Measurements from ENCODE around the gene PRRT4. TPM values are rescaled to one million over a fixed set of nuclear protein-coding genes. Genes with fewer than 3 reads are reported as not detected.

Gene PRRT4
- total RNA-seq, 1 donor from 2014 or later, result 6.8 TPM

DNA sequence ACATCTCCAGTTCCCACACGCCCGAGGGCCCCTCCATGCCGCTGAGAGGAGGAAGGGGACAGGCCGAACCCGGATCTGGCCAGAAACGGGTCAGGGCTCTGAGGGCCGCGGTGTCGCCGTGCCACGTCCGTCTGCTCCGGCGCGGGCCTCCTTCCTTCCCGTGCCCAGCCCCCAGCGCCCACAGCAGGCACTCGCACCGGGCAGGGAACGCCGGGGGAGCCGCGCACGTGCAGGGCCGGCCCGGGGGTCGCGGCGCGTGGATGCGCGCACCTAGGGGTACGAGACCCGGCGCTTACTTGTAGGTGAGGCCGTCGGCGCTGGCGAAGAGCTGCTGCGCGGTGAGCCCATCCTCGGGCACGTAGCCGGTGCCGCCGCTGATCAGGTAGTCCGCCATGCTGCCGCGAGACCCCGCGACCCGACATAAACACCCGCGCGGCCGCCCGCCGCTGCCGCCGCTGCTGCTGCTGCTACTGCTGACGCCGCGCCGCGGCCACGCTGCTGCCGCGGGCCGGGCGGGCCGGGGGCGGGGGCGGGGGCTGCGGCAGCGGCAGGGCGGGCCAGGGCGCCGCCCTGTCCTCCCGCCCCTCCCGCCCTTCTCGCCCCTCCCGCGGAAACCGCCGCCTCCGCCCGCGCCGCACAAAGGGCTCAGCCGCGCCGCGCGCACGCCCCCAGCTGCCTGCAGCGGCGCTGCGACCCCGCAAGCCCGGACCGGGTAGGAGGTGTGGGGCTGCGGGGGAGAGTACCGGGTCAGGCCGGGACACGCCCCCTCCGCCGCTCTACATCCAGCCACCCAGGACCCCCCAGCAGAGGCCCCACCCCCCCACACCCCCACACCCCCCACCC, 44.2 kb upstream of the PRRT4 start:
- H3K4me1 ChIP-seq (ENCODE audit: control insufficient read depth in 3 of 3, insufficient read depth in 3 of 3, low read length in 3 of 3), result peaks cover 31 to 49% (median 38%) of the 10 kb centered on the region in 3 donors
- H3K9ac ChIP-seq (ENCODE audit: low read depth in 1 of 3, low read length in 3 of 3), result peak overlapping the region; percentile 50 to 71 (median 61)
- peak overlapping the region; percentile 60 to 74 (median 68) for H3K4me3 ChIP-seq (ENCODE audit: low read length in 3 of 3)
- peaks cover 0 to 21% (median 14%) of the 10 kb centered on the region in 3 donors for H3K27me3 ChIP-seq (ENCODE audit: control insufficient read depth in 3 of 3, insufficient read depth in 3 of 3, low read length in 3 of 3)
- no peaks in the 10 kb centered on the region for H3K9me3 ChIP-seq (ENCODE audit: control insufficient read depth in 3 of 3, low read length in 3 of 3)
- H3K36me3 ChIP-seq (ENCODE audit: control insufficient read depth in 3 of 3, insufficient read depth in 3 of 3, low read length in 3 of 3), result peaks cover 0 to 6% (median 1%) of the 10 kb centered on the region in 3 donors
- no peak overlapping the region for H3K27ac ChIP-seq (ENCODE audit: low read depth, low read length)

DNA sequence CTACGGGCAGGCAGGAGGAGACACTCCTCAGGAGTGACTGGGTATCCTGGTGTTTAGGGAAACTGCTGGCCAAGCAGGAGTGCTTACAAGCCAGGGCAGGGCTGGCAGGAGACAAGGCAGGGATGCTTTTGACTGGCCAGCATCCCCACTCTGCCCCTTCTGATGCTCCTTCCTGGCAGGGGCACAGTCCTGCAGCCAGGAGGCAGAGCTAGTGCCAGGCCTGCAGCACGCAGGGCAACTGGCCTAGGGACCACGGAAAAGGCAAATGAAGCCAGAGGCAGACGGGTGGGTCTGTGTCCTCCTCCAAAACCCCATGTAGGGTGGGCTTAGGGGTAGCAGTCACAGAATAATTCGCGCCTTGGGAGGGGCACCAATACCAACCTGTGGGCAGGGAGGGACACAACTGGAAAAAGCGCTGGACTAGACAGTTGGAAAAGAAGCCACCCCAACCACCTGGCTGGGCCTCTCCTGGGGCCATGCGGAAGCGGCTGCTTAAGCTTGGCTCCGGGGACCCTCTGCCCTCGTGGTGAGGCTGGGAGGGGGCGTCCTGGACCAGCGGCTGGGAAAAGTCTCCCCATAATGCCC, 43.5 kb upstream of the PRRT4 start:
- Histone ChIP-seq H3K4me3 (ENCODE audit: low read length in 3 of 3) (peak overlapping the region; percentile 60 to 74 (median 68)), H3K27ac (ENCODE audit: low read depth, low read length) (no peak overlapping the region), H3K27me3 (ENCODE audit: control insufficient read depth in 3 of 3, insufficient read depth in 3 of 3, low read length in 3 of 3) (peaks cover 0 to 21% (median 14%) of the 10 kb centered on the region in 3 donors), H3K36me3 (ENCODE audit: control insufficient read depth in 3 of 3, insufficient read depth in 3 of 3, low read length in 3 of 3) (peaks cover 0 to 9% (median 3%) of the 10 kb centered on the region in 3 donors), H3K9ac (ENCODE audit: low read depth in 1 of 3, low read length in 3 of 3) (peak overlapping the region; percentile 50 to 71 (median 61)), H3K4me1 (ENCODE audit: control insufficient read depth in 3 of 3, insufficient read depth in 3 of 3, low read length in 3 of 3) (peaks cover 25 to 42% (median 37%) of the 10 kb centered on the region in 3 donors), H3K9me3 (ENCODE audit: control insufficient read depth in 3 of 3, low read length in 3 of 3) (no peaks in the 10 kb centered on the region)

GRCh38 chr7:128404143-128404681, 42.7 kb upstream of the PRRT4 start:
- no peaks in the 10 kb centered on the region for H3K9me3 ChIP-seq (ENCODE audit: control insufficient read depth in 3 of 3, low read length in 3 of 3)
- peaks cover 24 to 40% (median 34%) of the 10 kb centered on the region in 3 donors for H3K4me1 ChIP-seq (ENCODE audit: control insufficient read depth in 3 of 3, insufficient read depth in 3 of 3, low read length in 3 of 3)
- peaks cover 0 to 13% (median 3%) of the 10 kb centered on the region in 3 donors for H3K36me3 ChIP-seq (ENCODE audit: control insufficient read depth in 3 of 3, insufficient read depth in 3 of 3, low read length in 3 of 3)
- H3K4me3 ChIP-seq (ENCODE audit: low read length in 3 of 3), result peak overlapping the region in 1 of 3 donors; percentile 68
- H3K27me3 ChIP-seq (ENCODE audit: control insufficient read depth in 3 of 3, insufficient read depth in 3 of 3, low read length in 3 of 3), result peaks cover 0 to 16% (median 14%) of the 10 kb centered on the region in 3 donors
- H3K9ac ChIP-seq (ENCODE audit: low read depth in 1 of 3, low read length in 3 of 3), result peak overlapping the region in 1 of 3 donors; percentile 14
- no peak overlapping the region for H3K27ac ChIP-seq (ENCODE audit: low read depth, low read length)

- peaks cover 0 to 14% (median 10%) of the 10 kb centered on the region in 3 donors for H3K27me3 ChIP-seq (ENCODE audit: control insufficient read depth in 3 of 3, insufficient read depth in 3 of 3, low read length in 3 of 3)
- H3K4me3 ChIP-seq (ENCODE audit: low read length in 3 of 3), result no peak overlapping the region
- peaks cover 0 to 13% (median 4%) of the 10 kb centered on the region in 3 donors for H3K36me3 ChIP-seq (ENCODE audit: control insufficient read depth in 3 of 3, insufficient read depth in 3 of 3, low read length in 3 of 3)
- peak overlapping the region in 1 of 3 donors; percentile 14 for H3K9ac ChIP-seq (ENCODE audit: low read depth in 1 of 3, low read length in 3 of 3)
- peaks cover 19 to 34% (median 29%) of the 10 kb centered on the region in 3 donors for H3K4me1 ChIP-seq (ENCODE audit: control insufficient read depth in 3 of 3, insufficient read depth in 3 of 3, low read length in 3 of 3)
- H3K27ac ChIP-seq (ENCODE audit: low read depth, low read length), result no peak overlapping the region
- no peaks in the 10 kb centered on the region for H3K9me3 ChIP-seq (ENCODE audit: control insufficient read depth in 3 of 3, low read length in 3 of 3)
These were observed 42.2 kb upstream of the PRRT4 start for GRCh38 chr7:128403676-128404075.

GRCh38 chr7:128402356-128402755, 40.9 kb upstream of the PRRT4 start:
- no peak overlapping the region for H3K27ac ChIP-seq (ENCODE audit: low read depth, low read length)
- H3K9me3 ChIP-seq (ENCODE audit: control insufficient read depth in 3 of 3, low read length in 3 of 3), result no peaks in the 10 kb centered on the region
- peaks cover 0 to 14% (median 8%) of the 10 kb centered on the region in 3 donors for H3K27me3 ChIP-seq (ENCODE audit: control insufficient read depth in 3 of 3, insufficient read depth in 3 of 3, low read length in 3 of 3)
- H3K4me3 ChIP-seq (ENCODE audit: low read length in 3 of 3), result no peak overlapping the region
- peaks cover 13 to 24% (median 22%) of the 10 kb centered on the region in 3 donors for H3K4me1 ChIP-seq (ENCODE audit: control insufficient read depth in 3 of 3, insufficient read depth in 3 of 3, low read length in 3 of 3)
- H3K36me3 ChIP-seq (ENCODE audit: control insufficient read depth in 3 of 3, insufficient read depth in 3 of 3, low read length in 3 of 3), result peaks cover 5 to 18% (median 6%) of the 10 kb centered on the region in 3 donors
- H3K9ac ChIP-seq (ENCODE audit: low read depth in 1 of 3, low read length in 3 of 3), result no peak overlapping the region

DNA sequence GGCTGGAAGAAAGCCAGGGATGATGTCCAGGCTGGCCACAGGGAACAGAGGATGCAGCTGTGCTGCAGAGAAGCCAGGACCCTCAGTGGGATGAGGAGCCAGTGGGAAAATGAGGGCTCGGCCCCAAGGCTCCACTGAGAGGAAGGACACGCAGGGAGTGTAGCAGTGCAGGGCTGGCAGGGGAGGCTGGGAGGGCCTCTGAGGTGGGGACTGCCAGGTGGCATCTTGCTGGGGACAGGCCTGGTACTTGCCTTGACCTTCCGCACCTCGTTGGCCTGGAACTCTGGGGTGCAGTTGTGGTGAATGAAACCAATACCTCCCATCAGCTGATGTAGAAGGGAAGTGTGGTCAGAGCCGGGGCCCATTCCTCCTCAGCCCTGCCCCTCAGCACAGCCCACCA, 39.1 kb upstream of the PRRT4 start:
- H3K9me3 ChIP-seq (ENCODE audit: control insufficient read depth in 3 of 3, low read length in 3 of 3), result no peaks in the 10 kb centered on the region
- H3K4me3 ChIP-seq (ENCODE audit: low read length in 3 of 3), result no peak overlapping the region
- H3K4me1 ChIP-seq (ENCODE audit: control insufficient read depth in 3 of 3, insufficient read depth in 3 of 3, low read length in 3 of 3), result peaks cover 9 to 17% (median 15%) of the 10 kb centered on the region in 3 donors
- H3K9ac ChIP-seq (ENCODE audit: low read depth in 1 of 3, low read length in 3 of 3), result no peak overlapping the region
- H3K27ac ChIP-seq (ENCODE audit: low read depth, low read length), result no peak overlapping the region
- peaks cover 0 to 14% (median 8%) of the 10 kb centered on the region in 3 donors for H3K27me3 ChIP-seq (ENCODE audit: control insufficient read depth in 3 of 3, insufficient read depth in 3 of 3, low read length in 3 of 3)
- peaks cover 5 to 26% (median 8%) of the 10 kb centered on the region in 3 donors for H3K36me3 ChIP-seq (ENCODE audit: control insufficient read depth in 3 of 3, insufficient read depth in 3 of 3, low read length in 3 of 3)

DNA sequence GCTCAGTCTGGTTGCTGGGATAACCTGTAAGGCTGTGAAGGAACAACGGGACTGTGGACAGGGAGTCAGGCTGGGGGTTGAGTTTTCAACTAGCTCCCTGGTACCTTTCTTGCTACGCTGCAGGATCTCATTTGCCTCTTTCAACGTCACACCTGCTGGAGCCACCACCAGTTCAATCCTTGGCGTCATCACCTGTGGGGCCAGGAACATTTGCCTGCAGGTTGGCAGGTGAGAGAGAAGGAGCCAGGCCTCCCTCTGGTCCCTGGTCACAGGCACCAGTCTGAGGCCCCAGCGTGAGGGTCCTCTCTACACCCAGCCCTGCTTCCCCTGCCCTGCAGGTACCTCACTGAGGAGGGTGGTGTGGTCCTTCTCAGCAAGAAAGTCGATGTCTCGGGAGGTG, 38.5 kb upstream of the PRRT4 start:
- Histone ChIP-seq H3K4me3 (ENCODE audit: low read length in 3 of 3) (no peak overlapping the region), H3K9ac (ENCODE audit: low read depth in 1 of 3, low read length in 3 of 3) (no peak overlapping the region), H3K27me3 (ENCODE audit: control insufficient read depth in 3 of 3, insufficient read depth in 3 of 3, low read length in 3 of 3) (peaks cover 0 to 11% (median 3%) of the 10 kb centered on the region in 3 donors), H3K36me3 (ENCODE audit: control insufficient read depth in 3 of 3, insufficient read depth in 3 of 3, low read length in 3 of 3) (peaks cover 5 to 26% (median 8%) of the 10 kb centered on the region in 3 donors), H3K4me1 (ENCODE audit: control insufficient read depth in 3 of 3, insufficient read depth in 3 of 3, low read length in 3 of 3) (peaks cover 5 to 11% (median 10%) of the 10 kb centered on the region in 3 donors), H3K9me3 (ENCODE audit: control insufficient read depth in 3 of 3, low read length in 3 of 3) (no peaks in the 10 kb centered on the region), H3K27ac (ENCODE audit: low read depth, low read length) (no peak overlapping the region)

GRCh38 chr7:128398841-128399135, 37.3 kb upstream of the PRRT4 start:
- Histone ChIP-seq H3K36me3 (ENCODE audit: control insufficient read depth in 3 of 3, insufficient read depth in 3 of 3, low read length in 3 of 3) (peaks cover 5 to 26% (median 10%) of the 10 kb centered on the region in 3 donors), H3K9ac (ENCODE audit: low read depth in 1 of 3, low read length in 3 of 3) (no peak overlapping the region), H3K27ac (ENCODE audit: low read depth, low read length) (no peak overlapping the region), H3K4me1 (ENCODE audit: control insufficient read depth in 3 of 3, insufficient read depth in 3 of 3, low read length in 3 of 3) (no peaks in the 10 kb centered on the region), H3K9me3 (ENCODE audit: control insufficient read depth in 3 of 3, low read length in 3 of 3) (no peaks in the 10 kb centered on the region), H3K27me3 (ENCODE audit: control insufficient read depth in 3 of 3, insufficient read depth in 3 of 3, low read length in 3 of 3) (peaks cover 0 to 4% (median 0%) of the 10 kb centered on the region in 3 donors), H3K4me3 (ENCODE audit: low read length in 3 of 3) (no peak overlapping the region)

DNA sequence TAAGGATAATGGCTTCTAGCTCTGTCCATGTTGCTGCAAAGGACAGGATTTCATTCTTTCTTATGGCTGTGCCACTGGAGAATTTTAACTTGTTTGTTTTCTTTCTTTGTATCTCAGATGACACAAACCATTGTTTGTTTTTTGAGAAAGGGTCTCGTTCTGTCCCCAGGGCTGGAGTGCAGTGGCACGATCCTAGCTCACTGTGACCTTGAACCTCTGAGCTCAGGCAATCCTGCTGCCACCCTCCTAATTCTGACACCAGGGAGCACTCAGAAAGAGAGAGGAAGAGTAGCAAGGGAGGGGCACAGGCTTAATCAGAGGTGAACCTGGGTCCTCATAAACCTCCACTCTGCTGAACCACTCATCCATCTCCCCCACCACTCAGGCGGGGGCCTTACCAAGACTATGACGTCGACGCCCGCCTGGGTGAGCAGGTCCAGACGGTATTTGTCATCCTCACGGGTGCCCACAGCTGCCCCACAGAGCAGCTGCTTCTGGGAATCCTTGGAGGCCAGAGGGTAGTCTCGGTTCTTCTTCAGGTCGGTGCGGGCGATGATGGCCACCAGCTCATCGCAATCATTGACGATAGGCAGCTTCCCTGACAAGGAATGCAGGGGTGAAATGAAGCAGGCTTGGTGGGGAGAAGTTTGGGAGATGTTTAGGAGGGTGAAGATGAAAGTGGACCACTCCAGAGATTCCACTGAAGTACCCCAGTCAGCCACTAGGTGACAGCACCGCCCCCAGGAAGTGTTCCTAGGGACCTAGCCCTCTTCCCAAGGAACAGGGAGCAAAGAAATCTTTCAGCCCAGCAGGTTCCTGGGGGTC, 36.7 kb upstream of the PRRT4 start:
- no peak overlapping the region for H3K9ac ChIP-seq (ENCODE audit: low read depth in 1 of 3, low read length in 3 of 3)
- H3K27me3 ChIP-seq (ENCODE audit: control insufficient read depth in 3 of 3, insufficient read depth in 3 of 3, low read length in 3 of 3), result no peaks in the 10 kb centered on the region
- H3K4me3 ChIP-seq (ENCODE audit: low read length in 3 of 3), result no peak overlapping the region
- no peak overlapping the region for H3K27ac ChIP-seq (ENCODE audit: low read depth, low read length)
- H3K36me3 ChIP-seq (ENCODE audit: control insufficient read depth in 3 of 3, insufficient read depth in 3 of 3, low read length in 3 of 3), result peaks cover 5 to 26% (median 10%) of the 10 kb centered on the region in 3 donors
- no peaks in the 10 kb centered on the region for H3K9me3 ChIP-seq (ENCODE audit: control insufficient read depth in 3 of 3, low read length in 3 of 3)
- H3K4me1 ChIP-seq (ENCODE audit: control insufficient read depth in 3 of 3, insufficient read depth in 3 of 3, low read length in 3 of 3), result no peaks in the 10 kb centered on the region

Measured in skeletal muscle tissue (tissue), 4 donors.